OCI-LY1 (cell line): ENCODE data around the gene TFRC.
"Not testable (repeated sequence)": the region's sequence is repeated elsewhere in the genome, so short reads cannot be mapped to it uniquely, and the experiment has no call there.

Source experiments
- CTCF ChIP-seq: fragments of 200-600 bp; sonication (generic), shearing (Covaris generic); IDR thresholded peaks from 2 replicates; pipeline ENCODE4 v1.5.1; 2017; ENCODE audit warnings: mild to moderate bottlenecking, antibody characterized with exemption, low read length, moderate library complexity, mixed read lengths
- EZH2 ChIP-seq: fragments of 200-600 bp; sonication (generic), shearing (Covaris generic); IDR thresholded peaks from 2 replicates; pipeline ENCODE4 v1.8.0; 2017; ENCODE audit warnings: borderline replicate concordance, mixed run types, mild to moderate bottlenecking, antibody characterized with exemption, low read length, moderate library complexity, mixed read lengths

- TF ChIP-seq CTCF, EZH2: not testable (repeated sequence)
Measured at GRCh38 chr3:196019576-196019975, 62.3 kb downstream of the TFRC start.
